MCF 10A (cell line): ENCODE results near the gene DUSP28. TPM values are rescaled to one million over a fixed set of nuclear protein-coding genes. Genes with fewer than 3 reads are reported as not detected.

Experiments
- BruUV-seq: library from RNA; stranded (reverse); fragments of 400-500 nt; replicated peaks from 2 replicates; lab custom pipeline; 2021; lab: Mats Ljungman, UMichigan
- CTCF ChIA-PET: fragments of 300-600 bp; sonication (Branson Sonifier 250); formaldehyde crosslinking; extraction: SDS; loops from one replicate; lab custom pipeline; 2021; ENCODE audit warnings: antibody characterized with exemption, inconsistent platforms; lab: Yijun Ruan, JAX
- POLR2A ChIA-PET: fragments of 300-600, 350-650 bp; sonication (Branson Sonifier 250); formaldehyde crosslinking; extraction: SDS; loops from one replicate; lab custom pipeline; 2020; ENCODE audit warnings: antibody characterized with exemption, inconsistent platforms; lab: Yijun Ruan, JAX
- DNase-seq: peaks from one replicate; pipeline ENCODE4 v3.0.0-alpha.2; 2018; ENCODE audit not compliant: unreplicated experiment
- H3K27ac Mint-ChIP-seq: one replicate; pipeline ENCODE4 v1.8.0; 2022; ENCODE audit warnings: mild to moderate bottlenecking, low read depth, mixed read lengths; ENCODE audit not compliant: unreplicated experiment
- H3K27me3 Mint-ChIP-seq: one replicate; pipeline ENCODE4 v1.8.0; 2022; ENCODE audit warnings: mixed read lengths; ENCODE audit not compliant: insufficient read depth, unreplicated experiment
- H3K36me3 Mint-ChIP-seq: one replicate; pipeline ENCODE4 v1.8.0; 2022; ENCODE audit warnings: mild to moderate bottlenecking, moderate library complexity, mixed read lengths; ENCODE audit not compliant: insufficient read depth, unreplicated experiment
- H3K4me1 Mint-ChIP-seq: one replicate; pipeline ENCODE4 v1.8.0; 2022; ENCODE audit warnings: mixed read lengths; ENCODE audit not compliant: insufficient read depth, unreplicated experiment
- H3K4me3 Mint-ChIP-seq: one replicate; pipeline ENCODE4 v1.8.0; 2022; ENCODE audit warnings: mild to moderate bottlenecking, moderate library complexity, mixed read lengths; ENCODE audit not compliant: unreplicated experiment
- H3K9me3 Mint-ChIP-seq: one replicate; pipeline ENCODE4 v1.8.0; 2022; ENCODE audit warnings: mixed read lengths; ENCODE audit not compliant: unreplicated experiment
- intact Hi-C: fragments of 100-400 bp; cut with micrococcal nuclease; formaldehyde crosslinking; loops from 2 replicates; pipeline ENCODE4 v1.14.1; 2022
- total RNA-seq: library from RNA; stranded (reverse); gene quantifications from 2 replicates; pipeline ENCODE4 v1.2.3, GENCODE V29; 2022
- TF ChIP-seq, protein P1 (sequence below): fragments of 200-600 bp; IDR thresholded peaks from one replicate; pipeline ENCODE4 v1.8.0; 2022; ENCODE audit warnings: antibody characterized with exemption, mild to moderate bottlenecking; ENCODE audit not compliant: unreplicated experiment

DUSP28 gene
- total RNA-seq, 1 experiment from 2014 or later = 5.2 TPM

DNA sequence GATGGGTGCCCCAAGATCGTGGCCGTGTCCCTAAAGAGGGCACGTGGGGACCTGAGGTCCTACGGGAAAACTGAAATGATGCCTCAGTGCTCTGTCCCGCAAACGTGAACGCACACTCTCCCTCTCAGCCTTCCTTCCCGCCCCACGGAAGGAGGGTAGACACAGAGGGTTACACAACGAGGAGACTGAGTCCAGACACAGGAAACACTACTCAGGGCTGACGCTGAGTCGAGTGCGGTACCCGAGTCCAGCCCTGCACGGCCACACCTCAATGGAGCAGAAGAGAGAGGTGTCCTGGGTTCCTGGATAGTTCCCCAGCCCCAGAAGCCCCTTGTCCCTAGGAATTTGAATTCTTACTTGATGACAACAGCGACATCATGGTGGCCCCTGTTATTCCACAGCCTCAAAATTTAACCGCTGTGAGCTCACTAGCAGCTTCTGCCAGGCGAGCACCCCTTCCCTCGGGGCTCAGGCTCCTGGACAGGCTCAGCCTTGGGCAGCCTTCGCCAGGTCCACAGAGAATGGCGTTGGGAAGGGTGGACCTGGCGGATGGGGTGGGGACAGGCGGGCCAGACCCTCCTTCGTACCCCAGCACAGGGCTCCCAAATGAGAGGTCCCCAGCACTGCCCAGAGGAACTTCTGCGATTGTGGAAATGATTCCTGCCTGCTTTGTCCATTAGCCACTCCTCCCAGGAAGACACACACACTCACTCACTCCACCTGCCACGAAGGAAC is 7.1 kb downstream of the DUSP28 start:
- H3K4me3 Mint-ChIP-seq = peak overlapping the region; percentile 78
- CTCF ChIA-PET = interaction anchor here (1.3 to 5.7 kb wide), 3 partner anchors 14 to 36 kb away, joined by 3 to 52 read pairs (median 28); partner anchors contain the start of gene CAPN10
- peak overlapping the region; percentile 80 for H3K27ac Mint-ChIP-seq
- H3K36me3 Mint-ChIP-seq = peaks cover 11% of the 10 kb centered on the region
- H3K27me3 Mint-ChIP-seq = no peaks in the 10 kb centered on the region
- no TSS peak for BruUV-seq
- DNase-seq = peak; percentile 47
- intact Hi-C loops = loop anchor here (2.0 to 5.0 kb wide), 2 partner anchors 19 to 55 kb away; partner anchors contain the start of gene CAPN10
- TF ChIP-seq, protein P1, sequence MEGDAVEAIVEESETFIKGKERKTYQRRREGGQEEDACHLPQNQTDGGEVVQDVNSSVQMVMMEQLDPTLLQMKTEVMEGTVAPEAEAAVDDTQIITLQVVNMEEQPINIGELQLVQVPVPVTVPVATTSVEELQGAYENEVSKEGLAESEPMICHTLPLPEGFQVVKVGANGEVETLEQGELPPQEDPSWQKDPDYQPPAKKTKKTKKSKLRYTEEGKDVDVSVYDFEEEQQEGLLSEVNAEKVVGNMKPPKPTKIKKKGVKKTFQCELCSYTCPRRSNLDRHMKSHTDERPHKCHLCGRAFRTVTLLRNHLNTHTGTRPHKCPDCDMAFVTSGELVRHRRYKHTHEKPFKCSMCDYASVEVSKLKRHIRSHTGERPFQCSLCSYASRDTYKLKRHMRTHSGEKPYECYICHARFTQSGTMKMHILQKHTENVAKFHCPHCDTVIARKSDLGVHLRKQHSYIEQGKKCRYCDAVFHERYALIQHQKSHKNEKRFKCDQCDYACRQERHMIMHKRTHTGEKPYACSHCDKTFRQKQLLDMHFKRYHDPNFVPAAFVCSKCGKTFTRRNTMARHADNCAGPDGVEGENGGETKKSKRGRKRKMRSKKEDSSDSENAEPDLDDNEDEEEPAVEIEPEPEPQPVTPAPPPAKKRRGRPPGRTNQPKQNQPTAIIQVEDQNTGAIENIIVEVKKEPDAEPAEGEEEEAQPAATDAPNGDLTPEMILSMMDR = no peak
- POLR2A ChIA-PET = interaction anchor here (1.2 to 10.7 kb wide), 4 partner anchors 13 to 763 kb away, joined by 3 to 275 read pairs (median 42); partner anchors contain the start of gene CAPN10
- H3K9me3 Mint-ChIP-seq = no peaks in the 10 kb centered on the region
- H3K4me1 Mint-ChIP-seq = peaks cover 28% of the 10 kb centered on the region

DNA sequence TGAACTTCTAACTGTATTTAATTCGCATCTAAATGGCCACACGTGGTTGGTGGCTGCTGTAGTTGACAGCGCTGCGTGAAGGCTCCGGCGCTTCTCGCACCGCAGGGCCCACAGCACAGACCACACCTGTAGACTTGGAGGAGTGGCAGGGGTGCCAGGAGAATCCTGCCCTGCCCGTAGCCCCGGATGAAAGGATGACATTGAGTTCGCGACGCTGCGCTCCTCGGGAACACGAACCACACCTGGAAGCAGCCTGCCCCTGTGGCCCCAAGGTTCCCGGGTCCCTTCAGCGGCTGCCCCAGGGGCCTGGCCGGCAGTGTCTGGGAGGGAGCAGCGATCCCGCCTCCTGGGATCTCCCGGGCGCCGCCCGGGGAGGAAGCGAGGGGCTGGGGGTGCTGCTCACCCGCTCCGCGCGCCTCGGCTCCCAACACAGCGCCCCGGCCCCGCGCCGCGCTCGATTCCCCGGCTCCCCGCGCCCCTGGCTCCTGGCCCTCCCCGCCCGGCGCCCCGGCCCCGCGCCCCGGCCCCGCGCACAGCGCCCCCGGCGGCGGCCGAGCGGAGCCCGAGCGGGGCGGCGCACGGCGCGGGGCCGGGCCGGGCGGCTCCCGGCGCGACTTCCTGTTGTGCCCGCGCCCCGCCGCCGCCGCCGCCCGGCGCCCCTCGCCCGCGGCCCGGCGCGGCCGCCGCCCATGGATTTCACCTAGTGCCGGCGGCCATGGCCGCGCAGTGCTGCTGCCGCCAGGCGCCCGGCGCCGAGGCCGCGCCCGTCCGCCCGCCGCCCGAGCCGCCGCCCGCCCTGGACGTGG is 7.9 kb downstream of the DUSP28 start, which contains the start of gene RNPEPL1:
Gene RNPEPL1, plus strand, starts transcription at position 613 of the 806 bp plus-strand sequence. Its CDS starts 103 bp downstream, at position 716.
- Mint-ChIP-seq H3K9me3 (no peaks in the 10 kb centered on the region), H3K27ac (peak within 1 kb of the TSS; percentile 80), H3K4me1 (peaks cover 28% of the 10 kb centered on the region), H3K36me3 (peaks cover 8% of the 10 kb centered on the region), H3K4me3 (peak within 1 kb of the TSS; percentile 78), H3K27me3 (no peaks in the 10 kb centered on the region)
- TF ChIP-seq, protein P1 = no peak
- peak; percentile 47 for DNase-seq
- POLR2A ChIA-PET = interaction anchor here (1.1 to 10.7 kb wide), 7 partner anchors 7 to 272 kb away, joined by 3 to 275 read pairs (median 21); partner anchors contain the start of genes CAPN10 and DUSP28
- CTCF ChIA-PET = interaction anchor here (1.2 to 1.3 kb wide), 2 partner anchors 12 to 37 kb away, joined by 3 to 6 read pairs; no protein-coding TSS in a partner anchor
- intact Hi-C loops = loop anchor here (2.0 to 5.0 kb wide), 2 partner anchors 19 to 56 kb away; partner anchors contain the start of gene CAPN10
- no TSS peak for BruUV-seq

DNA sequence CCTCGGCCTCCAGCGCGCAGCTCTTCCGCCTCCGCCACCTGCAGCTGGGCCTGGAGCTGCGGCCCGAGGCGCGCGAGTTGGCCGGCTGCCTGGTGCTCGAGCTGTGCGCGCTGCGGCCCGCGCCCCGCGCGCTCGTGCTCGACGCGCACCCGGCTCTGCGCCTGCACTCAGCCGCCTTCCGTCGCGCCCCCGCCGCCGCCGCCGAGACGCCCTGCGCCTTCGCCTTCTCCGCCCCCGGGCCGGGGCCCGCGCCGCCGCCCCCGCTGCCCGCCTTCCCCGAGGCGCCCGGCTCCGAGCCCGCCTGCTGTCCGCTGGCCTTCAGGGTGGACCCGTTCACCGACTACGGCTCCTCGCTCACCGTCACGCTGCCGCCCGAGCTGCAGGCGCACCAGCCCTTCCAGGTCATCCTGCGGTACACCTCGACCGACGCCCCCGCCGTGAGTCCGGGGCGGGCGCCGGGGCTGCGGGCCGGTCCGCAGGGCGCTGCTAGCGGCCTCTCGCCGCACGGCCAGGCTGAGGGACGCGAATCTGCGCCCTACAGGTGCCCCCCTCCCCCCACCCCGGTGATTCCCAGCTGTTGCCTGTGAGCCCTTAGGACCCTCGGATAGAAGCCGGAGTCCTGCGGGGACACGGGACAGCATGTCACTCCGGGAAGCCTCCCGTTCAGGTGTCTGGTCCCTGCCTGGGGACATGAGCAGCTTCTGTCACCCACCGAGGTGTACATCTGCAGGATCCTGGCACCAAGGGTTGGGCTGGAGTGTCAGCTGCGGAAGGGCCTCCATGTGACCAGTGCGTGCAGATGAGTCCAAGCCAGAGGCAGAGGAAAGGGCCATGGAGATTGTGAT is 8.7 kb downstream of the DUSP28 start:
- POLR2A ChIA-PET = interaction anchor here (0.6 to 2.1 kb wide), 7 partner anchors 8 to 722 kb away, joined by 3 to 48 read pairs (median 4); partner anchors contain the start of genes CAPN10 and DUSP28
- H3K27ac Mint-ChIP-seq = no peak overlapping the region
- H3K9me3 Mint-ChIP-seq = no peaks in the 10 kb centered on the region
- peak overlapping the region; percentile 78 for H3K4me3 Mint-ChIP-seq
- intact Hi-C loops = loop anchor here (5.0 kb wide), 1 partner anchor 57 kb away; no protein-coding TSS in a partner anchor
- DNase-seq = peak; percentile 36
- CTCF ChIA-PET = interaction anchor here (0.5 to 1.2 kb wide), 3 partner anchors 11 to 283 kb away, joined by 3 to 6 read pairs (median 4); no protein-coding TSS in a partner anchor
- H3K4me1 Mint-ChIP-seq = peaks cover 28% of the 10 kb centered on the region
- TF ChIP-seq, protein P1 = no peak
- H3K36me3 Mint-ChIP-seq = peaks cover 4% of the 10 kb centered on the region
- no TSS peak for BruUV-seq
- H3K27me3 Mint-ChIP-seq = no peaks in the 10 kb centered on the region
